Cardiac fibroblast (primary cell): Measurements from ENCODE around the gene INPP4A.
"Not testable (repeated sequence)": the region's sequence is repeated elsewhere in the genome, so short reads cannot be mapped to it uniquely, and the experiment has no call there.

Source experiments
- DNase-seq, 2 donors: peaks; one replicate each; pipeline versions ENCODE4 v3.0.0 to v3.0.0-alpha.2; 2010; ENCODE audit warnings: low read depth in 2 of 2
- H3K4me3 ChIP-seq, 2 donors: replicated peaks in 1 of 2; 1 replicate in 1 of 2; 2 replicates in 1 of 2; pipeline ENCODE4 v1.5.1; 2011; ENCODE audit warnings: low read depth in 2 of 2, low read length in 2 of 2, mild to moderate bottlenecking in 2 of 2, moderate library complexity in 1 of 2
- CTCF ChIP-seq: IDR thresholded peaks from one replicate; pipeline ENCODE4 v1.5.1; 2011; ENCODE audit warnings: low read depth, mild to moderate bottlenecking, low read length, inconsistent platforms

Gene INPP4A

DNA sequence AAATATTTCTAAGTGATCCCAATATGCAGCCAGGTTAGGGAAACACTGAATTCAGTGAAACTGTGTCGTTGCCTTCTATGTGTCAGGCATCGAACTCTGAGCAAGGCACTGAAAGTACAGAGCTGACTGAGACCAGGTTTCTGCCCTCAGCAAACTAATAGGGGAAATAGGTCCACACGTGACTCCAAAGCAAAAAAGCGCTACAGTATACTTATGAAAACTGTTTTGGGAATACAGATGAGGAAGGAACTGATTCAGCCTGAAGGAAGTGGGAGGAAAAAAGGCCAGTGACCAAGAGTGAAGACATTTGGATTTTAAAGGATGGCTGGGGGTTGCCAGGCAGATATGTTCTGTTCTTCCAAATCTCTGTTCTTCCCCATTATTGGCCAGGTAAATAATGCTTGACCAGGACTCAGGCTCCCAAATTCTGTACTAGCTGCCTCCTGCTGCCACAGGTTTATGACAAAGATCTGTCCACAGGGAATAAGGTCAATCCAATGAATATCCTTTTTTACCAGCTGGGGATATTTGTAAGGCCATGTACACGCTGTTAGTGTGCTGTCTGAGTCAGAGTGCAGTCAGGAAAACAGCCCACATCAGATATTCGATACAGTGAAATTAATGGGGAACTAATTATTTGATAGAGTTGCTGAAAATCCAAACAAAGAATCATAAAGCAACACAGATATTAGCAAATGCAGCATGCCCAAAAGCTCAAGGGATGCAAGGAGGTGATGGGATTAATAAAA lies 24.5 kb upstream of the INPP4A start:
- H3K4me3 ChIP-seq: no peak overlapping the region
- no peak for TF ChIP-seq CTCF
- DNase-seq: peak; percentile 10 to 24

DNA sequence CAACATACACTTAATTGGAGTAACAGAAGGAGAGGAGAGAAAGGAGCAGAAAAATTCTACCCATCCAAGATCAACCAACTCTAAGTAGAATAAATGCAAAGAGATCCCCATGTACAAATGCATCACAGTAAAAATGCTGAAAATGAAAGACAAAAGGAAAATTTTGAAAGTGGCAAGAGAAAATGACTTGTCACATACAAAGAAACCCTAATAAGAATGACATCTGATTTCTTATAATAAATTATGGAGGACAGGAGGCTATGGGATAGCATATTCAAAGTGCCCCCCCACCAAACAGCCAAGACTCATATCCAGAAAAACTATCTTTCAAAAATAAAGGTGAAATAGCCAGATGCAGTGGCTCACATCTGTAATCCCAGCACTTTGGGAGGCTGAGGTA lies 22.2 kb upstream of the INPP4A start:
- no peak overlapping the region for H3K4me3 ChIP-seq
- TF ChIP-seq CTCF: no peak
- DNase-seq: no peak

DNA sequence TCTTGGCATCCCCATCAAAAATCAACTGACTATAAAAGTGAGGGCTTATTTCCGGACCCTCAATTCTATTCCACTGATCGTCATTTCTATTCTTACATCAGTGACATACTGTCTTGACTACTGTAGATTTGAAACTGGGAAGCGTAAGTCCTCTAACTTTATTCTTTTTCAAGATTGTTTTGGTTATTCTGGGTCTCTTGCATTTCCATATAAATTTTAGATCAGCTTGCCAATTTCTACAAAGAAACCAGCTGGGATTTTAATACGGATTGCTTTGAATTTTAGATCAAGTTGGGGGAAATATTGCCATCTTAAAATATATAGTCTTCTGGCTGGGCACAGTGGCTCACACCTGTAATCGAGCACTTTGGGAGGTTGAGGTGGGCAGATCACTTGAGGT lies 17.9 kb upstream of the INPP4A start:
- DNase-seq: no peak
- no peak overlapping the region for H3K4me3 ChIP-seq
- no peak for TF ChIP-seq CTCF

GRCh38 chr2:98432145-98432544 lies 12.5 kb upstream of the INPP4A start:
- no peak for DNase-seq
- TF ChIP-seq CTCF: no peak
- H3K4me3 ChIP-seq: no peak overlapping the region

DNA sequence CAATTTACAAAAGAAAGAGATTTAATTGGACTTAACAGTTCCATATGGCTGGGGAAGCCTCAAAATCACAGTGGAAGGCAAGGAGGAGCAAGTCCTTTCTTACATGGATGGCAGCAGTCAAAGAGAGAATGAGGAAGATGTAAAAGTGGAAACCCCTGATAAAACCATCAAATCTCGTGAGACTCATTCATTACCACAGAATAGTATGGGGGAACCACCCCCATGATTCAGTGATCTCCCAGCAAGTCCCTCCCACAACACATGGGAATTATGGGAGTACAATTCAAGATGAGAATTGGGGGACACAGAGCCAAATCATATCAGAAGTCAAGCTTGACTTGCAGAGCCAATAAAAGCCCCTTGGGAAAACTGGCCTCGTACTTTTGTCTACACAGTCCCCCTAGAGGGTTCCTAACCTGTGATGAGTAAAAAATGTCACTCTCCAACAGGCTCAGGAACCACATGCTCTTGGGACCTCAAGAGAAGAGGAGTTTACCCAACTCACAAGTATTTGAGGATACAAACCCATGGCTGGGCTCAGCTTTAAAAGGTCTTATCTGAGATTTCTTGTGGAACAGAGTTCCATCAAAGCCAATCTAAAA lies 11.2 kb upstream of the INPP4A start:
- no peak overlapping the region for H3K4me3 ChIP-seq
- TF ChIP-seq CTCF: no peak
- DNase-seq: no peak

GRCh38 chr2:98434492-98434891 lies 10.2 kb upstream of the INPP4A start:
- H3K4me3 ChIP-seq: no peak overlapping the region
- no peak for TF ChIP-seq CTCF
- no peak for DNase-seq

GRCh38 chr2:98435670-98436069 lies 9.0 kb upstream of the INPP4A start:
- not testable (repeated sequence) for H3K4me3 ChIP-seq, DNase-seq
